ENCODE data around the gene STRN3. TPM values are rescaled to one million over a fixed set of nuclear protein-coding genes. Genes with fewer than 3 reads are reported as not detected.

Gene STRN3
- total and polyA plus RNA-seq, 10 of the 15 experiments (the other 5 are each of a cell fraction or from before 2014, with no cell fraction given), result 7.8 to 27.9 (median 14.1) TPM

GRCh38 chr14:30854492-30854891, 171.7 kb downstream of the STRN3 start (continued):
- no peak for TF ChIP-seq ZNF384 (IDR thresholded peaks at IDR 0.05; ENCODE audit: borderline replicate concordance, low read depth, low read length)
- TF ChIP-seq, protein P1, sequence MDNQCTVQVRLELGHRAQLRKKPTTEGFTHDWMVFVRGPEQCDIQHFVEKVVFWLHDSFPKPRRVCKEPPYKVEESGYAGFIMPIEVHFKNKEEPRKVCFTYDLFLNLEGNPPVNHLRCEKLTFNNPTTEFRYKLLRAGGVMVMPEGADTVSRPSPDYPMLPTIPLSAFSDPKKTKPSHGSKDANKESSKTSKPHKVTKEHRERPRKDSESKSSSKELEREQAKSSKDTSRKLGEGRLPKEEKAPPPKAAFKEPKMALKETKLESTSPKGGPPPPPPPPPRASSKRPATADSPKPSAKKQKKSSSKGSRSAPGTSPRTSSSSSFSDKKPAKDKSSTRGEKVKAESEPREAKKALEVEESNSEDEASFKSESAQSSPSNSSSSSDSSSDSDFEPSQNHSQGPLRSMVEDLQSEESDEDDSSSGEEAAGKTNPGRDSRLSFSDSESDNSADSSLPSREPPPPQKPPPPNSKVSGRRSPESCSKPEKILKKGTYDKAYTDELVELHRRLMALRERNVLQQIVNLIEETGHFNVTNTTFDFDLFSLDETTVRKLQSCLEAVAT (IDR thresholded peaks at IDR 0.05), result 0 out of 2 replicates have a peak, but pooled peaks have one; percentile 17
- no peak for TF ChIP-seq PRDM15 (CRISPR knock-in tag; IDR thresholded peaks at IDR 0.05)
- no peak for TF ChIP-seq NFXL1 (IDR thresholded peaks at IDR 0.05; ENCODE audit: borderline replicate concordance)
- TF ChIP-seq NKRF (conservative IDR thresholded peaks at IDR 0.05), result no peak
- peak in 1 of 2 experiments; percentile 88; a peak in 2 of 4 replicates for TF ChIP-seq ETV6 (conservative IDR thresholded peaks at IDR 0.05 in 1 of 2, IDR thresholded peaks at IDR 0.05 in 1 of 2; ENCODE audit: borderline replicate concordance in 1 of 2, low read depth in 1 of 2)
- TF ChIP-seq, protein P2, sequence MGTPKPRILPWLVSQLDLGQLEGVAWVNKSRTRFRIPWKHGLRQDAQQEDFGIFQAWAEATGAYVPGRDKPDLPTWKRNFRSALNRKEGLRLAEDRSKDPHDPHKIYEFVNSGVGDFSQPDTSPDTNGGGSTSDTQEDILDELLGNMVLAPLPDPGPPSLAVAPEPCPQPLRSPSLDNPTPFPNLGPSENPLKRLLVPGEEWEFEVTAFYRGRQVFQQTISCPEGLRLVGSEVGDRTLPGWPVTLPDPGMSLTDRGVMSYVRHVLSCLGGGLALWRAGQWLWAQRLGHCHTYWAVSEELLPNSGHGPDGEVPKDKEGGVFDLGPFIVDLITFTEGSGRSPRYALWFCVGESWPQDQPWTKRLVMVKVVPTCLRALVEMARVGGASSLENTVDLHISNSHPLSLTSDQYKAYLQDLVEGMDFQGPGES (IDR thresholded peaks at IDR 0.05), result no peak
- TF ChIP-seq HCFC1 (IDR thresholded peaks at IDR 0.05; ENCODE audit: low read length), result no peak
- TF ChIP-seq NR2C2 (IDR thresholded peaks at IDR 0.05; ENCODE audit: borderline replicate concordance, control insufficient read depth, insufficient read length, low read depth), result no peak
- peak; percentile 89 for TF ChIP-seq DPF2 (IDR thresholded peaks at IDR 0.05)
- TF ChIP-seq FOXK2 (IDR thresholded peaks at IDR 0.05), result no peak
- peak; percentile 34 for TF ChIP-seq SP1 (IDR thresholded peaks at IDR 0.05; ENCODE audit: low read depth, low read length)
- no peak for TF ChIP-seq KLF5 (IDR thresholded peaks at IDR 0.05; ENCODE audit: partially characterized antibody)
- no peak for TF ChIP-seq RB1 (IDR thresholded peaks at IDR 0.05; ENCODE audit: borderline replicate concordance)
- peak; percentile 85; the same call in 1 of the 2 replicates for TF ChIP-seq ATF2 (IDR thresholded peaks at IDR 0.05; ENCODE audit: low read length)
- TF ChIP-seq MEF2B (IDR thresholded peaks at IDR 0.05; ENCODE audit: partially characterized antibody, poor library complexity, severe bottlenecking), result peak; percentile 46
